Epidermal melanocyte (primary cell): ENCODE data around the gene GFOD2.
"Not testable (repeated sequence)": the region's sequence is repeated elsewhere in the genome, so short reads cannot be mapped to it uniquely, and the experiment has no call there.

Experiments
- DNase-seq: peaks from one replicate; pipeline ENCODE4 v3.0.0; 2011; ENCODE audit warnings: low spot score; ENCODE audit not compliant: insufficient read length

GFOD2 gene

DNA sequence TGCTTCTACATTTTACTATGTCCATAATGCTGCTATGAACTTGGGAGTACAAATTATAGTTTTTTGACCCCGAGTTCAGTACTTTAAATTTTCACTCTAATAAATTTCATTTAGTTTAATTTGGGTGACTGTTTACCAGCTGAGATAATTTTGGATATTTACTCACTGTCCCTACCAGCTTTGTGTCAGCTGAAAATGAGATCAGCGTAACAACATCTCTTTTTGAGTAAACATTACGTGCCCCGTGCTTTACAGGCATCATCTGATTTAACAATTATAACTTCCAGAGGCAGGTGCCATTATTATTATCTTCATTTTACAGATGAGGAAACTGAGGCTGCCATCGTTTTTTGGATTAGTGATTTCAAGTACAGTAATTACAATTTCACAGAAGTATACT lies 15.0 kb downstream of the GFOD2 start:
- DNase-seq, result no peak

DNA sequence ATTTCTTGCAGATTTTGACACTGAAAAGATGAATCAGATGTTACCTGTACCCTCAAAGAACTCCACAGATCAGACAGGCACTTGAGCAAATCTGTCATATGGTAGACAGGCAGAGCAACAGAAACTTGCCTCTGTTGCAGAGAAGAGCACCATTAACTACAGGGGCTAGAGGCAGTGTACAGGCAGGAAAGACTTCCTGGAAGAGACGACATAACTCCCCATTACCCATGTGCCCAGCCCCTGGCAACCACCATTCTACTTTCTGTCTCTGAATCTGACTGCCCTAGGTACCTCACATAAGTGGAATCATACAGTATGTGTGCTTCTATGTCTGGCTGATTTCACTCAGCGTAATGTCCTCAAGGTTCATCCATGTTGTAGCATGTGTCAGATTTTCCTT lies 15.5 kb downstream of the GFOD2 start:
- no peak for DNase-seq

DNA sequence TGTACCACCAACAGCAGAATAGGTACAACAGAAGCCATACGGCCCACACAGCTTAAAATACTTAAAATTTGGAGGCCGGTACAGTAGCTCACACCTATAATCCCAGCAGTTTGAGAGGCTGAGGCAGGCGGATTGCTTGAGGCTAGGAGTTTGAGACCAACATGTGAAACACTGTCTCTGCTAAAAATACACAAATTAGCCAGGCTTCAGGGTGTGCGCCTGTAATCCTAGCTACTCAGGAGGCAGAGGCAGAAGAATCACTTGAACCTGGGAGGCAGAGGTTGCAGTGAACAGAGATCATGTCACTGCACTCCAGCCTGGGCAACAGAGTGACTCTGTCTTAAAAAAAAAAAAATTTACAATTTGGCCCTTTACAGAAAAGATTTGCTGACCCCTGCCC lies 17.0 kb downstream of the GFOD2 start:
- no peak for DNase-seq

DNA sequence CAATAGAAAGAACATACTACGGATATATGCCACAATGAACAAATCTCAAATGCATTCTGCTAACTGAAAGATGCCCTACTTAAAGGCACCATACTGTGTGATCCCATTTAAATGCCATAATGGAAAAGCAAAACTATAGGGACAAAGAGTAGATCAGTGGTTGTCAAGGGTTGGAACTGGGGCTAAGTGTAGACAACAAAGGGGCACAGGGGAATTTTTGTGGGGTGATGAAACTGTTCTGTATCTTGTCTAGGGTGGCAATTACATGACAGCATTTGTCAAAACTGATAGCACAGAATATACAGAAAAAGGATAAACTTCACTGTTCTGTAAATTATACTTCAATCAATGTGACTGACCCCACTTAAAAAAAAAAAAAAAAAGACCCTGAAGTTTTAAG lies 17.7 kb downstream of the GFOD2 start:
- DNase-seq, result no peak

DNA sequence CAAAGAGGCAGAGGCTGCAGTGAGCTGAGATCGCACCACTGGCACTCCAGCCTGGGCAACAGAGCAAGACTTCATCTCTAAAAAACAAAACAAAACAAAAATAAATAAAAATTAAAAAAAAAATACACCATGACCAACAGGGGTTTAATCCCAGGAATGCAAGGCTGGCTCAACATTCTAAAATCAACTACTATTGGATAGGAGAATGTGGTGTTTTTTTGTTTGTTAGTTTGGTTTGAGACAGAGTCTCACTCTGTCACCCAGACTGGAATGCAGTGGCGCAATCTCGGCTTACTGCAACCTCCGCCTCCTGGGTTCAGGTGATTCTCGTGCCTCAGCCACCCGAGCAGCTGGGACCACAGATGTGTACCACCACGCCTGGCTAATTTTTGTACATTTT lies 19.9 kb downstream of the GFOD2 start:
- no peak for DNase-seq

DNA sequence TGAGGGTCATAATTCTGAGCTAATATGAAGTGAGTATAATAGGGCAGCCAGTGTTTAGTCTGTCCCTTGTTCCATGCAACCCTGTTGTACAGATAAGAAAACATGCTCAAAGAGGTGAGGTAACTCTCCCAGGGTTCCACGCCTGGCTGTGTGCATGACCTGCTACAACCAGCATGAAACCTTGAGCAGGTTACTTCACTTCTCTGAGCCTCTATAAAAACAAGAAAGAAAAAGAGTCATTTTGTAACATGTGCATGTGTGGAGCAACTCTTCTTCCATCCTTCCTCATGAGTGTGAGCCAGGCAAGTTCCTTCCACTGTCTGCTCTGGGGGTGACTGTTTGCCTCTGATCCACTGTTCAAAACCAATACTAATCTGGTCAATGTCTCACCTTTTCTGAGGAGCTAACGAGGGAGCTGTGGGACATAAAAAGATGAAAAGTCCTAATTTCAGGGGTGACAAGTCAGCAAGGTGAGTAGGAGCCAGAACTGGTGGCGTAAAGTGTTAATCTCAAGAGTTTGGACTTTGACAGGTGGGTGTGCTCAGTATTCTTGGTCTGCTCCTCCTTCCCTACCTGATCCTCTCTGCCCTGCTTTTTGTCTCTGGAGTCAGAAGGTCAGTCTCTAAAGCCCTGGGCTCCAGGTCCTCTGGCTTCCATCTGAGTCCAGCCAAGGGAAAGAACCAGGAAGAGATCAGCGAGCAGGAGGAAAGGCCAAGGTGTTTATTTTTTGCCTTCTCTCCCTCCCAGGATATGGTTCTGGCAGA lies 21.5 kb downstream of the GFOD2 start:
- DNase-seq, result no peak

DNA sequence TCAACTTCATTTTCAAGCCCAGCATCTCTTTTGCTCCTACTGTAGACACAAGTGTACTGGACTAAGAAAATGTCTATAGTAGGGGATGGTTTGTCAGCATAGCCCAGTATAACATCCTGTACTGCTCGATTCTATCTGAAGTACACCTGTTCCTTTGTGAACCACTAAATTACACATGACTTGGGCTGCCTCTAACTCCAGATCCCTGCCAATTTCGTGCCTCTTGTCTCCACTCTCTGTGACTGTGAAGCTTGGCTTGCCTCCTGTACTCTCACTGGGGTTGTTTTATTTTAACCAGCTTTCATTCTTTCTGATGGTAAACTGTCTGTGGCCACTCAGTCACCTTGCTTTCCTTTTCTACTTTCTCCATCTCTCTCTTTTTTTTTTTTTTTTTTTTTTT lies 24.5 kb downstream of the GFOD2 start:
- no peak for DNase-seq

DNA sequence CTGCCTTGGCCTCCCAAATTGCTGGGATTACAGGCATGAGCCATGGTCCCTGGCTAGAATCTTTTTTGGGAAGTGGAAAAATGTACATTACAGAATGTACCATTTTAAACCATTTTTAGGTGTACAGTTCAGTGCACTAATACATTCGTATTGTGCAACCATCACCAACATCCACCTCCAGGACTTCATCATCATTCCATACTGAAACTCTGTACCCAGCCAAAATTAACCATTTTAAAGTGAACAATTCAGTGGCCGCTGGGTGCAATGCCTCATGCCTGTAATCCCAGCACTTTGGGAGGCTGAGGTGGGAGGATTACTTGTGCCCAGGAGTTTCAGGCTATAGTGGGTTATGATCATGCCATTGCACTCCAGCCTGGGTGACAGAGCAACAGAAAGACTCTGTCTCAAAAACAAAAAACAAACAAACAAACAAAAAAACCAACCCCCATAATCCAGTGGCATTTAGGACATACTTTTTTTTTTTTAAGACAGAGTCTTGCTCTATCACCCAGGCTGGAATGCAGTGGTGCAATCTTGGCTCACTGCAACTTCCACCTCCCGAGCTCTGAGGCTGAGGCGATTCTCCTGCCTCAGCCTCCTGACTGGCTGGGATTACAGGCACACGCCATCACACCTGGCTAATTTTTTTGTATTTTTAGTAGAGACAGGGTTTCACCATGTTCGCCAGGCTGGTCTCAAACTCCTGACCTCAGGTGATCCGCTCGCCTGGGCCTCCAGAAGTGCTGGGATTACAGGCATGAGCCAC lies 25.4 kb downstream of the GFOD2 start:
- DNase-seq, result not testable (repeated sequence)

DNA sequence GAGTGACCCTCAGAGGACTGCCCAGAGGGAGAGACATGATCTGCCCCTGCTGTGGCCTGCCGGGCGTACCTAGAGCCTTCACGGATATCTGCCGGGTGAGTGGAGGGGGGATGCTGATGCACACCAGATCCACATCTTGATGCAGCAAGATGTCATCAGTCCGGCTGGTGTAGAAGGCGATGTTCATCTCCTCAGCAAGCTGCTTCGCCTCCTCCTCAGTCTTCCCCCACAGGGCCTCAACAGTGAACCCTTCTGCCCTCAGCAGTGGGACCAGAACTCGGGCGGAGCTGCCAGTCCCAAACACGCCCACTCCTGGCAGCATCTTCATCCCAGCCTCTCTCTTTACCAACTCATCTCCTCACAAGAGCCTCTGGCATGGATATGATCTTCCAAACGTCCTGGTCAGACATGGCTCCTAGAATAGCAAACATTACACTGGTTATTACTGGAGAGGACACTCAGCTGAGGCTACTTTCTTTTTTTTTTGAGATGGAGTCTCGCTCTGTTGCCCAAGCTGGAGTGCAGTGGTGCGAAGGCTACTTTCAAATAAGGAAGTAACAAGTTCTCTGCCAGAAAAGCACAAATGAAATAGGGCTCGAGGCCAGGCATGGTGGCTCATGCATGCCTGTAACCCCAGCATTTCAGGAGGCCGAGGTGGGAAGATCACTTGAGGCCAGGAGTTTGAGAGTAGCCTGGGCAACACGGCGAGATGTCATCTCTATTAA lies 33.6 kb downstream of the GFOD2 start:
- DNase-seq, result no peak

DNA sequence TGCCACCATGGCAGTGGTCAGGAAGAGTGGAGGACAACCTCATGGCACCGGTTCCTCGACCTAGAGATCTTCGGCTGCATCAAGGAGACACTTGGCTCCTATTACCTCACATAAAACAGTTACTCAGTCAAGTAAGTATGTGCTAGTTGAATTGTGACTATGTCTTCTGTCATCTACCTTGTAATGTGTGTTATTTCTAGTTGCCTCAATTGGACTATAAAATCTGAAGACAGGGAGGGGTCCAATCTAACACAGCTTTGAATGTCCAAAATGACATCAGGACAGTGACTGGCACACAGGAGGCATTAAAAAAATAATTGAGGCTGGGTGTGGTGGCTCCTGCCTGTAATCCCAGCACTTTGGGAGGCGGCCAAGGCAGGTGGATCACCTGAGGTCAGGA lies 35.3 kb downstream of the GFOD2 start:
- no peak for DNase-seq

DNA sequence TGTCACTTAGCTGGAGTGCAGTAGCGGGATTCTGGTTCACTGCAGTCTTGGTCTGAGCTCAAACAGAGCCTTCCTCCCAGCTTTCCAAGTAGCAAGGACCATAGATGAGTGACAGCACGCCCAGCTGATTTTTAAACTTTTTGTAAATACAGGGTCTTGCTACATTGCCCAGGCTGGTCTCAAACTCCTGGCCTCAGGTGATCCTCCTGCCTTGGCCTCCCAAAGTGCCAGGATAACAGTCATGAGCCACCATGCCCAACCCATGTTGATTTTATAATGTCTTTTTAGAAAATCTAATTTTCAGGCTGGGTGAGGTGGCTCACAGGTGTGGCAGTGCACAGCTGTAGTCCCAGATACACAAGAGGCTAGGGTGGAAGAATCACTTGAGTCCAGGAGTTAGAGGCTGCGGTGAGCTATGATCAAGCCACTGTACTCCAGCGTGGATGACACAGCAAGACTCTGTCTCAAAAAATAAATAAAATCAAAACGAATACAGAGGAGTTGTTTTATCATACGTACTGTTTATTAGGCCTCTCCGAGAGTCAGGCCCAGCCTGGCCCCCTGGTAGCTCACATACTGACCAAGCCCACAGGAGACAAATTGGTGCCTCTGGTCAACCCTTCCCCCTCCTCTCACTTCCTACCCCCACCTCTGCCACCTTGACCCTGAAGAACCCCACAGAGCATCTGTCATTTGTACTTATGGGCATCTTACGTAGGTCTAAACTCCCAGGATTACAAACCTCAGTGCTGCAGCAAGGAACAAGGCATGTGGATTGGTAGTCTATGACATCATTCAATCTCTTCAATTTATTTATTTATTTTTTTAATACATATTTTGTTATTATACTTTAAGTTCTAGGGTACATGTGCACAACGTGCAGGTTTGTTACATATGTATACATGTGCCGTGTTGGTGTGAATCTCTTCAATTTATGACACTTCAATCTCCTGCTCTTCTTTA lies 38.9 kb downstream of the GFOD2 start:
- DNase-seq, result no peak

DNA sequence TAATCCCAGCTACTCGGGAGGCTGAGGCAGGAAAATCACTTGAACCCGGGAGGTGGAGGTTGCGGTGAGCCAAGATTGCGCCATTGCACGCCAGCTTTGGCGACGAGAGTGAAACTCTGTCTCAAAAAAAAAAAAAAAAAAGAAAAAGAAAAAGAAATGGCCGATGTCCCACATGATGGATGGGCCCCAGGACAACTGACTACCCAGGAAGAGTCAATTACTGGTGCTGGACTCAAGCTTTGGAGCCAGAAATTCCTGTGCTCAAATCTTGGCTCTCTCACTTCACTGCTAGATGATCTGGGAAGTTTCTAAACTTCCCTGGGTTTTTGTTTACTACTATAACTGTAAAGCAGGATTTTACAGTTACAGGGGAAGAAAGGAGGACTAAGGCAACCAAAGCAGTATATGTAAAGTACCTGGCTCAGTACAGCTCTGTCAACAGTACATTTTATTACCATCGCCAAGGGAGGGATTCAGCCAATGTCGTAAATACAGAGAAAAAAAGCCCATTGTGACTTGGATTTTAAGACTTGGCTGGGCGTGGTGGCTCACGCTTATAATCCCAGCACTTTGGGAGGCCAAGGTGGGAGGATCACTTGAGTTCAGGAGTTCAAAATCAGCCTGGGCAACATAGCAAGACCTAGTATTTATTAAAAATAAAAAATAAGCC lies 40.6 kb downstream of the GFOD2 start:
- DNase-seq, result no peak

DNA sequence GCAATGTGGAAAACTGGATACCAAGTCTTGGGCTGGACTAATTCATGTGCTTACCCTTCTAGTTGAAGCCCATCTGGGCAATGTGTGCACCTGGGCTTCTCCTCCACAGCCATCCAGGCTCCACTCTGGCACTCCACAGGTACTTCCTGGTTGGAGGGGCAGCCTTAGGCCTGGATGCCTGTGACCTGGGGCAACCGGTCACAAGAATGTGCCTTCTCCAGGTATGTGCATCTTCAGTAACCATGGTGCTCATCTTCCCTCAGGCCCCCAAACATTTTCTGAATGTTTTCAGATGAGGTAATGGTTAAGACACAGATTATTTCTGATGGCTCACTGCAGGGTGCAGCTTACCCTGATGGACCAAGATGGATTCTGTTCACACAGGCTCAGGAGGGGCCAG lies 41.4 kb downstream of the GFOD2 start:
- no peak for DNase-seq

DNA sequence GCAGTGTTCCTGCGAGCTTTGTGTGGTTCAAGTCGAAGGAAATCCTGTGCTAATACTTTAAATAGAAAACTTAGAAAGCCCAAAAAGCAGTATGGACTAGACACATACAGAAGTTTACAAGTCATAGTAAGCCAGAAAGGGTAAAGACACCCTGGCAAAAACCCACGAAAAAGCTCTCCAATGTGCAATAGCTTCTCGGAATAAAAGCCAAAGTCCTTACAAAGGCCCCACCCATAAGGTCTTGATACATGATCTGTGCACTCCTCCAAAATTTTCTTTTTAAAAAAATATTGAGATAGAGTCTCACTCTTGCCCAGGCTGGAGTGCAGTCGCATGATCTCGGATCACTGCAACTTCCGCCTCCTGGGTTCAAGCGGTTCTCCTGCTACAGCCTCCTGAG lies 42.2 kb downstream of the GFOD2 start:
- no peak for DNase-seq

DNA sequence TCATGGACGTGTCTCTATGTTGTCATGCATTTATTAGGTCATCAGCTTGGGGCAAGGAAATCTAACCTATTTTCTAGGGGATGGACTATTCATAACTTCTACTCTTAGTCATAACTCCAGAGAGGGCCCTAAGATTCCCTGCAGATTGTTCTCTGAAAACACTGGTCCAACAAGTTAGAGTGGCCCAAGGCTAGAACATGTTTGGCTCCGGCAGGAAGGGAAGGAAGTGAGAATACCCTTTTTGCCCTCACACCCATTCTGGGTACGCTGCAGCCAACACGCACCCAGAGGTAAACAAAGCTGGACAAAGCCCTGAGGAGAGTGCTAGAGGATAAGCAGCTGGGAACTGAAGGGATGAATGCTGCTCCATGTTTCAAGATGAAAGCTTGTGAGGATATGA lies 42.6 kb downstream of the GFOD2 start:
- no peak for DNase-seq

DNA sequence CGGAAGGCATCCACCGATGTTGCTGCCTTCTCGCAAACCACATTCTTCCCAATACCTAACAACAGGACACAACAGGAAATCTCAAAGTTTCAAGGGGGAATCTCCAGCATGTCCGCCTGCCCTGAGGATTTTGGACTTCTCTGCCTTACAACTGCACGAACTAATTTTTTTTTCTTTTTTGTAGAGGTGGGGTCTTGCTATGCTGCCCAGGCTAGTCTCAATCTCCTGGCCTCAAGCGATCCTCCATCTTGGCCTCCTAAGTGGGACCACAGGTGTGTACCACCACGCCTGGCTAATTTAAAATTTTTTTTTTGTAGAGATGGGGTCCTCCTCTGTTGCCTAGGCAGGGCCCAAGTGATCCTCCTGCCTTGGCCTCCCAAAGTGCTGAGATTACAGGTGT lies 43.1 kb downstream of the GFOD2 start:
- no peak for DNase-seq

DNA sequence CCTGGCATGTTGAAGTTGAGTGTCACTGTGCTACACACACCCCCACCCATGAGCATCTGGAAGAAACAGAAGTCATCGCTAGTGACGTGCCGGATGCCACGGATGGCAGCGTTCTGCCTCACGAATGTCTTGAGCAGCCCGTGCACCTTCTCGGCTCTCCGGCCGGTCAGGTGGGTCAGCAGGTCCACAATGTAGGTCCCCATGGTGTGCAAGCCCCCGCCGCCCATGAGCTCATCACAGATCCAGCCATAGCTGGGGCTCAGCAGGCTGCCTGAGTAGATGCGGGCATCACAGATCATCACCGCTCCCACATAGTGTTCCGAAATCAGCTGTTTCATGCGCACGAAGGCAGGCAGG lies 43.6 kb downstream of the GFOD2 start:
- no peak for DNase-seq

DNA sequence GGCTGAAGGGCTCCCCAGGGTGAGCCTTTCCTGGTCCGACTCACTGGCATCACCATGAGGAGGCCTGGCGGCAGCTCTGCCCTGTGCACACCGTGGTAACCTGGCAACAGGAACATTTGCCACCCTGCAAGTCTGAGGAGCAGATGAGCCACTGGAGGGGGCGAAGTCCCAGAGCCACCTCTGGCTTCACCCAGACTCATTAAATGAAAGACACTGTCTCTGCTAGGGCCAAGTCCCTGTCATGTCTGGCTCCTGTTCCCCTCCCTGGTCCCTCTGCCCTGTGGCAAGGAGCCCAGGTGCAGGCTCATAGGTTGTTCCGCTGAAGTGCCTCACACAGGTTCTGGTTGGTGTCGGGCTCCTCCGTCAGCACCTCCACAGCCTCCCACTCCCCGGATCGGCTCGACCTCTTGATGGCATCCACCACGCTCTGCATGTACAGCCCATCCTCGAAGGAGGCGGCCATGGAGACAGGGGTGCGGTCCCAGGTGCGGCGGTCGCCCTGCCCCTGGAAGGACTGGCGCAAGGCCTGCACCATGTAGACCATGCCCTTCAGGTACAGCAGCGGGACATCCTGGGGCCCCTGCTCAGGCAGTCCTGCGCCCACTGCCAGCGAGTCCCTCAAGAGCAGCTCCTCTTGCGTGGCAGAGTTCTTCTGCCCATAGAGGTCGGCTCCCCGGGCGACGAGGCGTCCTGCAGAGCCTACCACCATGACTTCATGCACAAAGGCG lies 44.1 kb downstream of the GFOD2 start:
- no peak for DNase-seq

DNA sequence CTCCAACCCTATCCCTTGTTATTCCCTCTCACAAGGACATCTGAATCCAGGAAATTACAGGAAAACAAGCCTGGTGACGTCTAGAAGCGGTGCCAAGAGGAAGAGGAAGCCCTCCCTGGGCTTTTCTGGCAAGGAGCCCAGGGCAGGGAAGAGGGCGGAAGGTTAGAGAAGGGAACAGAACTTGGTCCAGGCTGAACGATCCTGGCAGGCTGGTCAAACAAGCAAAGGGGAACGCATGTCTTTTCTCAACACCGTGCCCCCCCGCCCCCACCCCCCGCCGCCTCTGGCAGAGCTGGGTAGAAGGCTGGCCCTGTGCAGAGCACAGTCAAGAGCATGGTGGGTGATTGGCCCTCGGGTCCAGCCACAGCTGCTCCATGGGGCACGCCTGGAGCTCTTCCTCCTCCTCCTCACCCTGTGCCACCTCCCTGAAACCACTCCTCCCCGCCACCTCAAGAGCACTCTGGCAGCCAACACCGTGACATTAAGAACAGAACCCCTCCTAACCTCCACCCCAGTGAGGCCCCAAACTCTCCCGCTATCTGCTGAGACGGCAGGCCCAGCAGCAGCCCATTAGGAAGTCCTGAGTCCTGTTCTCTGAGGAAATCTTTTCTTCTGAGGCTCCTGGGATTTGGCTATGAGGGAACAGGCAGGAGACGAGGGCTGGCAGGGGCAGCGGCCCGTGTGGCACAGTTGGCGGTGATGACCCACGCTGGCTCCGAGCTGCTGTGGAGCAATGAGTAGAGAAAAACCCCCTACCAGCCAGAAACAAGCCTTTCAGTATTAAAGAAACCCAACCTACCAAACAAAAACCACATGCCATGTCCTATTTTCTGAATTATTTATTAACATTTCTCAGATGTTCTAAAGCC lies 45.2 kb downstream of the GFOD2 start:
- no peak for DNase-seq
